K562 (cell line): ENCODE data around the gene BNIPL. TPM values are rescaled to one million over a fixed set of nuclear protein-coding genes. Genes with fewer than 3 reads are reported as not detected.
A peak's percentile ranks its signal among the peaks of the same experiment; 100 is the strongest.

Experiments
- CBFB ChIP-seq: sonication (generic); formaldehyde crosslinking; IDR thresholded peaks from 2 replicates; pipeline ENCODE4 v1.4.0; 2020; ENCODE audit warnings: mild to moderate bottlenecking, missing genetic modification reagents
- CC2D1A ChIP-seq: fragments of 450-650 bp; IDR thresholded peaks from 2 replicates; pipeline ENCODE4 v1.6.1; 2017; ENCODE audit warnings: mild to moderate bottlenecking
- CTCFL ChIP-seq: IDR thresholded peaks from 2 replicates; pipeline ENCODE4 v1.6.1; 2011; ENCODE audit warnings: borderline replicate concordance, low read depth, mild to moderate bottlenecking, moderate library complexity, low read length; ENCODE audit not compliant: insufficient read depth, poor library complexity, severe bottlenecking
- E4F1 ChIP-seq: fragments of 250-450 bp; sonication (Bioruptor Pico); IDR thresholded peaks from 2 replicates; pipeline ENCODE4 v1.5.0; 2021; ENCODE audit warnings: mild to moderate bottlenecking, borderline replicate concordance
- EP300 ChIP-seq: IDR thresholded peaks from 2 replicates; pipeline ENCODE4 v1.6.1; 2012; ENCODE audit warnings: low read length, improper control_type of control experiment
- FOS ChIP-seq: IDR thresholded peaks from 3 replicates; pipeline ENCODE4 v1.6.1; 2011; ENCODE audit not compliant: insufficient read length; ENCODE audit errors: extremely low read depth
- HCFC1 ChIP-seq: IDR thresholded peaks from 2 replicates; pipeline ENCODE4 v1.6.1; 2012; ENCODE audit warnings: low read depth, low read length, improper control_type of control experiment
- MNT ChIP-seq, 2 experiments: fragments of 450-650 bp; conservative IDR thresholded peaks; 2 replicates each; pipeline ENCODE4 v1.6.1; 2017; ENCODE audit warnings: mild to moderate bottlenecking in 2 of 2, moderate library complexity in 2 of 2
- POLR2A ChIP-seq: fragments of 450-650 bp; conservative IDR thresholded peaks from 2 replicates; pipeline ENCODE4 v1.6.1; 2016
- PURB ChIP-seq: sonication (generic); formaldehyde crosslinking; IDR thresholded peaks from 2 replicates; pipeline ENCODE4 v1.9.0; 2021; ENCODE audit warnings: low read depth, mild to moderate bottlenecking, missing genetic modification reagents
- SMAD4 ChIP-seq: fragments of 250-450 bp; sonication (Bioruptor Pico); conservative IDR thresholded peaks from 2 replicates; pipeline ENCODE4 v1.8.0; 2021; ENCODE audit warnings: inconsistent platforms, mild to moderate bottlenecking, moderate library complexity
- SMARCA5 ChIP-seq: fragments of 450-650 bp; IDR thresholded peaks from 2 replicates; pipeline ENCODE4 v1.6.1; 2016
- SREBF2 ChIP-seq: sonication (generic); formaldehyde crosslinking; IDR thresholded peaks from 2 replicates; pipeline ENCODE4 v1.4.0; 2020; ENCODE audit warnings: mild to moderate bottlenecking, missing genetic modification reagents
- TAF9B ChIP-seq: fragments of 450-650 bp; IDR thresholded peaks from 2 replicates; pipeline ENCODE4 v1.6.1; 2018; ENCODE audit warnings: mild to moderate bottlenecking; ENCODE audit not compliant: partially characterized antibody
- TAL1 ChIP-seq: fragments of 450-650 bp; IDR thresholded peaks from 2 replicates; pipeline ENCODE4 v1.6.1; 2016; ENCODE audit warnings: mild to moderate bottlenecking
- THAP7 ChIP-seq: fragments of 250-450 bp; sonication (Bioruptor Pico); IDR thresholded peaks from 2 replicates; pipeline ENCODE4 v1.5.0; 2021
- U2AF2 ChIP-seq: fragments of 200-400 bp; formaldehyde crosslinking; optimal IDR thresholded peaks from 2 replicates; pipeline ENCODE3; 2017; ENCODE audit warnings: low read depth, mild to moderate bottlenecking, low read length
- ZNF175 ChIP-seq: fragments of 200-800 bp; sonication (Bioruptor generic); IDR thresholded peaks from 2 replicates; pipeline ENCODE4 v1.6.1; 2016; ENCODE audit warnings: low read depth, mild to moderate bottlenecking, missing genetic modification characterization, missing compliant biosample characterization
- ZNF23 ChIP-seq: fragments of 250-450 bp; sonication (Bioruptor Pico); IDR thresholded peaks from 2 replicates; pipeline ENCODE4 v1.4.0; 2020; ENCODE audit warnings: mild to moderate bottlenecking
- polyA plus RNA-seq, 8 experiments: library from polyadenylated mRNA; depleted of rRNA in 4 of 8; stranded (reverse) in 5 of 8; unstranded in 3 of 8; fragments of >200 nt; fragmentation: Nextera tagmentation in 2 of 8; fragmentation: Illumina TruSeq in 1 of 8; extraction: Ambion mirVana in 2 of 8; extraction: Trizol in 1 of 8; gene quantifications; 2 replicates each; pipeline versions ENCODE4 v1.2.1 to v1.2.3, GENCODE V29; 2011 to 2014; ENCODE audit warnings: inconsistent platforms in 1 of 8, missing spikeins in 1 of 8
- total RNA-seq, 7 experiments: library from RNA; depleted of rRNA in 6 of 7; stranded (reverse); fragments of >200 nt in 6 of 7; fragmentation: Illumina TruSeq in 2 of 7; extraction: Trizol in 2 of 7; gene quantifications; 2 replicates each; pipeline versions ENCODE4 v1.2.1 to v1.2.3, GENCODE V29; 2011 to 2021; ENCODE audit warnings: low replicate concordance in 1 of 7
- TF ChIP-seq, protein P1 (sequence below): fragments of 450-650 bp; IDR thresholded peaks from 2 replicates; pipeline ENCODE4 v1.7.0; 2016; ENCODE audit warnings: borderline replicate concordance

Gene BNIPL
- total and polyA plus RNA-seq, 9 of the 15 experiments (the other 6 are each of a cell fraction or from before 2014, with no cell fraction given): 0.08 to 1.4 (median 0.68) TPM

GRCh38 chr1:151060007-151060656 lies 23.7 kb downstream of the BNIPL start, which contains the start of gene MLLT11 (continued):
- TF ChIP-seq SMARCA5 (no peak), MNT (conservative IDR thresholded peaks at IDR 0.05) (no peak; a peak in 3 of 4 replicates), SREBF2 (CRISPR knock-in tag) (no peak), HCFC1 (no peak), SMAD4 (no peak), CBFB (CRISPR knock-in tag) (no peak), TAL1 (no peak), E4F1 (CRISPR knock-in tag) (no peak), CTCFL (no peak), POLR2A (peak; percentile 75), CC2D1A (no peak), TAF9B (peak; percentile 64), PURB (no peak), THAP7 (no peak), EP300 (no peak), FOS (no peak), ZNF23 (CRISPR knock-in tag) (no peak), U2AF2 (no peak), ZNF175 (CRISPR knock-in tag) (no peak)
- TF ChIP-seq, protein P1, sequence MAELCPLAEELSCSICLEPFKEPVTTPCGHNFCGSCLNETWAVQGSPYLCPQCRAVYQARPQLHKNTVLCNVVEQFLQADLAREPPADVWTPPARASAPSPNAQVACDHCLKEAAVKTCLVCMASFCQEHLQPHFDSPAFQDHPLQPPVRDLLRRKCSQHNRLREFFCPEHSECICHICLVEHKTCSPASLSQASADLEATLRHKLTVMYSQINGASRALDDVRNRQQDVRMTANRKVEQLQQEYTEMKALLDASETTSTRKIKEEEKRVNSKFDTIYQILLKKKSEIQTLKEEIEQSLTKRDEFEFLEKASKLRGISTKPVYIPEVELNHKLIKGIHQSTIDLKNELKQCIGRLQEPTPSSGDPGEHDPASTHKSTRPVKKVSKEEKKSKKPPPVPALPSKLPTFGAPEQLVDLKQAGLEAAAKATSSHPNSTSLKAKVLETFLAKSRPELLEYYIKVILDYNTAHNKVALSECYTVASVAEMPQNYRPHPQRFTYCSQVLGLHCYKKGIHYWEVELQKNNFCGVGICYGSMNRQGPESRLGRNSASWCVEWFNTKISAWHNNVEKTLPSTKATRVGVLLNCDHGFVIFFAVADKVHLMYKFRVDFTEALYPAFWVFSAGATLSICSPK: peak; percentile 65; the same call in 1 of the 2 replicates
